GM18508 (cell line): ENCODE results near the gene TMEM217.

Experiments
- ATAC-seq: cut with Tn5 transposase; IDR thresholded peaks from one replicate; pipeline ENCODE4 v1.9.1; 2021; ENCODE audit warnings: moderate number of reproducible peaks; ENCODE audit not compliant: insufficient read depth, unreplicated experiment

TMEM217 gene

GRCh38 chr6:37171970-37172812 lies 85.8 kb downstream of the TMEM217 start:
- no peak for ATAC-seq

- ATAC-seq, result no peak
Observed at GRCh38 chr6:37171201-37171969, 86.6 kb downstream of the TMEM217 start.

GRCh38 chr6:37170273-37171200 lies 87.4 kb downstream of the TMEM217 start:
- ATAC-seq, result no peak

- ATAC-seq, result no peak
Observed at GRCh38 chr6:37169496-37170272, 88.3 kb downstream of the TMEM217 start, which contains the start of gene PIM1. Gene PIM1, plus strand, starts transcription at chr6:37170152. Its CDS starts 424 bp downstream, at chr6:37170576.

GRCh38 chr6:37168811-37169495 lies 89.0 kb downstream of the TMEM217 start:
- ATAC-seq, result no peak

GRCh38 chr6:37168163-37168758 lies 89.7 kb downstream of the TMEM217 start:
- no peak for ATAC-seq

GRCh38 chr6:37162740-37163139 lies 95.2 kb downstream of the TMEM217 start:
- ATAC-seq, result no peak
